SJCRH30 (cell line): ENCODE results near the gene ABCA13. TPM values are rescaled to one million over a fixed set of nuclear protein-coding genes. Genes with fewer than 3 reads are reported as not detected.

Experiments used
- DNase-seq, 2 experiments: peaks; one replicate each; pipeline ENCODE4 v3.0.0-alpha.2; 2015 to 2020
- H3K27ac ChIP-seq: fragments of 250-450 bp; sonication (Bioruptor Pico); 2 replicates; pipeline ENCODE4 v1.5.1; 2020; ENCODE audit warnings: mild to moderate bottlenecking, moderate library complexity
- H3K27me3 ChIP-seq: fragments of 250-450 bp; sonication (Bioruptor Pico); 2 replicates; pipeline ENCODE4 v1.5.1; 2020; ENCODE audit warnings: mild to moderate bottlenecking, moderate library complexity
- H3K36me3 ChIP-seq: fragments of 250-450 bp; sonication (Bioruptor Pico); 2 replicates; pipeline ENCODE4 v1.5.1; 2020; ENCODE audit warnings: mild to moderate bottlenecking, moderate library complexity
- H3K4me1 ChIP-seq: fragments of 250-450 bp; sonication (Bioruptor Pico); 2 replicates; pipeline ENCODE4 v1.5.1; 2020; ENCODE audit warnings: mild to moderate bottlenecking, moderate library complexity
- H3K4me3 ChIP-seq: fragments of 250-450 bp; sonication (Bioruptor Pico); 2 replicates; pipeline ENCODE4 v1.5.1; 2020; ENCODE audit warnings: mild to moderate bottlenecking, moderate library complexity
- H3K9me3 ChIP-seq: fragments of 250-450 bp; sonication (Bioruptor Pico); replicated peaks from 2 replicates; pipeline ENCODE4 v1.5.1; 2020; ENCODE audit warnings: mild to moderate bottlenecking, moderate library complexity
- total RNA-seq: library from RNA; depleted of rRNA; stranded (reverse); fragments of >200 nt; shearing (Covaris generic); gene quantifications from 2 replicates; pipeline ENCODE4 v1.2.3, GENCODE V29; 2014; rRNA removed

The ABCA13 gene
- total RNA-seq, 1 experiment from 2014 or later: not detected

- Histone ChIP-seq H3K4me1 (no peaks in the 10 kb centered on the region), H3K27ac (no peak overlapping the region), H3K4me3 (no peak overlapping the region), H3K27me3 (no peaks in the 10 kb centered on the region), H3K36me3 (no peaks in the 10 kb centered on the region), H3K9me3 (no peaks in the 10 kb centered on the region)
- no peak for DNase-seq
Observed at GRCh38 chr7:48665353-48666135, 494.3 kb downstream of the ABCA13 start.

- H3K4me1 ChIP-seq: no peaks in the 10 kb centered on the region
- no peak overlapping the region for H3K27ac ChIP-seq
- no peak for DNase-seq
- H3K9me3 ChIP-seq: no peaks in the 10 kb centered on the region
- H3K36me3 ChIP-seq: no peaks in the 10 kb centered on the region
- H3K27me3 ChIP-seq: no peaks in the 10 kb centered on the region
- H3K4me3 ChIP-seq: no peak overlapping the region
Observed at GRCh38 chr7:48667407-48667806, 496.1 kb downstream of the ABCA13 start.

DNA sequence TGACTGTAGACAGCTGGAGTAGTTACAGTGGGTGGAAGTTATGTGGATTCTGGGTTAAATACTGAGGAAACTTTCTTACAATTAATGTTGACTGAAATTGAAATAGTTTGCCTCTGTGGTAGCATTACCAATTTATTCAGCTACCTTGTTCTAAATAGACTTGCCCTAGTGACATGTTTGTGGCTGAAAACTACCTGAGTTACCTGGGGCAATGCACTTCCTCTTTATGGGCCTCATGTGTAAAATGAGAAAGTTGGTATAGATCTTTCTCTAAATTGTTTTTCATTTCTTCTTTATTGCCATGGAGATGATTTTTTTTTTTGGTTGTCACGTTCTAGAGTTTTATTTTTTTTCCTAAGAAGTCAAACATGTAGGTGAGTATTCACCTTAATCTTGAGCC, 500.4 kb downstream of the ABCA13 start:
- Histone ChIP-seq H3K9me3 (no peaks in the 10 kb centered on the region), H3K4me3 (no peak overlapping the region), H3K4me1 (no peaks in the 10 kb centered on the region), H3K36me3 (no peaks in the 10 kb centered on the region), H3K27ac (no peak overlapping the region), H3K27me3 (no peaks in the 10 kb centered on the region)
- no peak for DNase-seq

DNA sequence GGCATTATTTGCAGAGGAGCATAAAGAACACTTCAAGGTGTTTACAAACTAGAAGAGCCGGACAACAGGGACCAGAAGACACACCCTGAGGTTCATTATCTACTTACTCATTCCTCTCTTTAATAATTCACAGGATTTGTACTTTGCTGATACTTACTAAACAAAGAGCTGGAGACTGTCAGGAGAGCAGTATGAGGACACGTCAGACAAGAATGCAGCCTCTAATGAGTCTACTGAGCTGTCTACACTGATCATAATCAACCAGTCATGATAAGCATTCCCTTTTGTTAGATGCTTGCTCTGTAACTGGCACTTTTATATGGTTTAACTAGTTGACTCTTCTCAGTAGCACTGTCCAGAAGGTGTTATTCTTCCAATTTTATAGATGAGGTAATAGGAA, 509.7 kb downstream of the ABCA13 start:
- Histone ChIP-seq H3K27me3 (0 out of 2 replicates have a peak, but pooled peaks cover 3% of the 10 kb centered on the region), H3K4me1 (no peaks in the 10 kb centered on the region), H3K4me3 (no peak overlapping the region), H3K36me3 (no peaks in the 10 kb centered on the region), H3K27ac (no peak overlapping the region), H3K9me3 (no peaks in the 10 kb centered on the region)
- DNase-seq: no peak

DNA sequence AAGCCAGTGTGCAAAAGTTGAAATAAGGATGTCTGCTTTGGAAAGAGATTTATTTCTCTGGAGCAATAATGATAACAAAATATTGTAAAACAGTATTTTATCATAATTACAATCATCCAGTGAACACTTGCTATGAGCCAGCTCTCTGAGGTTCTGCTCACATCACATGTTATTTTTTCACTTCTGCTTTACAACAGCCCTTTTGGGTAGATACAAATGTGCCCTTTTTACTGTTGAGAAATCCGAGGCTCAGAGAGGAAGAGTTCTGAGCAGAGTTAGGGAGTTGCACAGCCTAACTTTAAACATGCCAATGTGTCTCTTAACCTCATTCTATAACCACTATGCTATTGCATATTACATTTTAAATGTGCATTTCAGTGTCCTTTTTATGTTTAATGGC, 520.5 kb downstream of the ABCA13 start:
- no peaks in the 10 kb centered on the region for H3K36me3 ChIP-seq
- no peaks in the 10 kb centered on the region for H3K4me1 ChIP-seq
- no peak overlapping the region for H3K27ac ChIP-seq
- no peak overlapping the region for H3K4me3 ChIP-seq
- no peak for DNase-seq
- 0 out of 2 replicates have a peak, but pooled peaks cover 3% of the 10 kb centered on the region for H3K27me3 ChIP-seq
- H3K9me3 ChIP-seq: no peaks in the 10 kb centered on the region

Other genes with a start within 250 kb of the ABCA13 start
- gene PKD1L1, start 223.0 kb upstream of the ABCA13 start, total RNA-seq: 0.02 and 0.03 TPM in 2 replicates
- 31.7 and 38.7 TPM in 2 replicates for gene HUS1, start 191.8 kb upstream of the ABCA13 start, total RNA-seq
- not detected in 2 replicates for gene SUN3, start 142.4 kb upstream of the ABCA13 start, total RNA-seq
- gene C7orf57, start 135.9 kb upstream of the ABCA13 start, total RNA-seq: 0.06 TPM in 1 of 2 replicates, not detected in the other
- 2.4 and 3.7 TPM in 2 replicates for gene UPP1, start 82.2 kb upstream of the ABCA13 start, total RNA-seq